AML-193 (cell line): ENCODE results near the gene CNIH2.
"Not testable (repeated sequence)": the region's sequence is repeated elsewhere in the genome, so short reads cannot be mapped to it uniquely, and the experiment has no call there.

Source experiments
- DNase-seq, 2 experiments: peaks; one replicate each; lab custom pipeline; 2025; lab: John Stamatoyannopoulos, UW

CNIH2 gene

GRCh38 chr11:66291303-66291705, 13.3 kb downstream of the CNIH2 start:
- no peak for DNase-seq

- DNase-seq: no peak
Measured at GRCh38 chr11:66291706-66292542, 13.9 kb downstream of the CNIH2 start, which contains the start of gene TMEM151A. TMEM151A (plus strand) TSS chr11:66291894; CDS start chr11:66292014, 120 bp downstream.

- DNase-seq: no peak
Measured at GRCh38 chr11:66292543-66293332, 14.8 kb downstream of the CNIH2 start.

GRCh38 chr11:66293352-66293751, 15.4 kb downstream of the CNIH2 start:
- no peak for DNase-seq

- DNase-seq: no peak
Measured at GRCh38 chr11:66293777-66294625, 16.0 kb downstream of the CNIH2 start.

- DNase-seq: no peak
Measured at GRCh38 chr11:66294626-66295620, 16.9 kb downstream of the CNIH2 start.

- no peak for DNase-seq
Measured at GRCh38 chr11:66297610-66298009, 19.6 kb downstream of the CNIH2 start.

- DNase-seq: no peak
Measured at GRCh38 chr11:66299186-66299585, 21.2 kb downstream of the CNIH2 start.

GRCh38 chr11:66302656-66303055, 24.7 kb downstream of the CNIH2 start:
- no peak for DNase-seq

- DNase-seq: no peak
Measured at GRCh38 chr11:66309475-66309874, 31.5 kb downstream of the CNIH2 start.

- no peak for DNase-seq
Measured at GRCh38 chr11:66310324-66310723, 32.3 kb downstream of the CNIH2 start.

- DNase-seq: not testable (repeated sequence)
Measured at GRCh38 chr11:66310803-66311440, 32.9 kb downstream of the CNIH2 start.

- DNase-seq: no peak
Measured at GRCh38 chr11:66311470-66311964, 33.5 kb downstream of the CNIH2 start.

- DNase-seq: peak; percentile 82 to 88
Measured at GRCh38 chr11:66311965-66312548, 34.1 kb downstream of the CNIH2 start.

- DNase-seq: peak; percentile 82
Measured at GRCh38 chr11:66312549-66313320, 34.8 kb downstream of the CNIH2 start.

GRCh38 chr11:66313321-66314185, 35.6 kb downstream of the CNIH2 start:
- DNase-seq: no peak

- DNase-seq: no peak
Measured at GRCh38 chr11:66314186-66314501, 36.2 kb downstream of the CNIH2 start.
